Muscle layer of duodenum (tissue), 2 donors: Measurements from ENCODE around the gene CTNNBL1.
A peak's percentile ranks its signal among the peaks of the same experiment; 100 is the strongest.
"Not testable (repeated sequence)": the region's sequence is repeated elsewhere in the genome, so short reads cannot be mapped to it uniquely, and the experiment has no call there.

Source experiments
- H3K27ac ChIP-seq: one replicate; pipeline ENCODE4 v1.7.0; 2013; ENCODE audit warnings: mild to moderate bottlenecking, low read length
- H3K27me3 ChIP-seq: one replicate; pipeline ENCODE4 v1.7.0; 2013; ENCODE audit warnings: low read depth, mild to moderate bottlenecking, control low read depth, low read length
- H3K36me3 ChIP-seq, 2 donors: one replicate each; pipeline ENCODE4 v1.7.0; 2013; ENCODE audit warnings: low read length in 2 of 2, control low read depth in 1 of 2, mild to moderate bottlenecking in 1 of 2; ENCODE audit not compliant: insufficient read depth in 2 of 2, control insufficient read depth in 1 of 2
- H3K4me1 ChIP-seq, 2 donors: one replicate each; pipeline ENCODE4 v1.7.0; 2013; ENCODE audit warnings: low read length in 2 of 2, mild to moderate bottlenecking in 2 of 2, control low read depth in 1 of 2, moderate library complexity in 1 of 2; ENCODE audit not compliant: insufficient read depth in 2 of 2, control insufficient read depth in 1 of 2
- H3K4me3 ChIP-seq, 2 donors: one replicate each; pipeline ENCODE4 v1.7.0; 2013; ENCODE audit warnings: low read length in 2 of 2, low read depth in 1 of 2, mild to moderate bottlenecking in 1 of 2
- H3K9me3 ChIP-seq, 2 donors: one replicate each; pipeline ENCODE4 v1.7.0; 2013; ENCODE audit warnings: low read length in 2 of 2, control low read depth in 1 of 2, mild to moderate bottlenecking in 1 of 2; ENCODE audit not compliant: control insufficient read depth in 1 of 2
- donor health status: healthy.

CTNNBL1 gene

DNA sequence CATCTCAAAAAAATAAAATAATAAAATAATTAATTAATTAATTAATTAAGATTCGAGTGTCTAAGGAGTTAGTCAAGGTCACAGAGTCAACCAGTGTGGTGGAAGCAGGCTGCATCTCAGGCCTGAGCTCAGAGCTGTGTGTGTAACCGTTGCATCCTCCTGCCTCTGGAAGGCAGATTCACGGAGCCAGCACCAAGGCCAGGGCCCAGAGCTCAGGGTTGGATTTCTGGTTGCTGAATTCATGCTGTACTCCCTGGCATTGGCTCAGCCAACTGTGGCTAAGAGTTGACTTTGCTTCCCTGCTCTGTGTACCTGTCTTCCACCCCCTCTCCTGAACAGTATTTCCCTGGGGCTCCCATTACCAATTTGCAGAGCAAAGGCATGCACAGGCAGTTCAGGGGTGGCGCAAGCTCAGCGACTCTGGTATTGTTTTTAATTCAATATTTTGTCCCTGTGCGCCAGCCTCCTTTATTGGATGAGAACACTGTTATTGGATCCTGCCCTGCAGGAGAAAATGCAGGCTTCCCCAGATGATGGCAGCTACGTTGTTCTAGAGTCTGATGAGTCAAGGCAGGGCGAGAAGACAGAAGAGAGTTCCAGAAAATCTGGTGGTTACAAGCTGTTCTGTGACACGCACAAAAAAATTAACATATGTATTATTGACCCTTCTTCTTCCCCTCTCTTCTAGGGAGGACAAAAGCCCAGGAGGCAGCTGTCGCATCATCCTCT lies 12.3 kb upstream of the CTNNBL1 start:
- H3K4me1 ChIP-seq, result no peaks in the 10 kb centered on the region
- no peak overlapping the region for H3K4me3 ChIP-seq
- peaks cover 4% of the 10 kb centered on the region for H3K27me3 ChIP-seq
- H3K36me3 ChIP-seq, result no peaks in the 10 kb centered on the region
- H3K27ac ChIP-seq, result no peak overlapping the region
- H3K9me3 ChIP-seq, result no peaks in the 10 kb centered on the region

DNA sequence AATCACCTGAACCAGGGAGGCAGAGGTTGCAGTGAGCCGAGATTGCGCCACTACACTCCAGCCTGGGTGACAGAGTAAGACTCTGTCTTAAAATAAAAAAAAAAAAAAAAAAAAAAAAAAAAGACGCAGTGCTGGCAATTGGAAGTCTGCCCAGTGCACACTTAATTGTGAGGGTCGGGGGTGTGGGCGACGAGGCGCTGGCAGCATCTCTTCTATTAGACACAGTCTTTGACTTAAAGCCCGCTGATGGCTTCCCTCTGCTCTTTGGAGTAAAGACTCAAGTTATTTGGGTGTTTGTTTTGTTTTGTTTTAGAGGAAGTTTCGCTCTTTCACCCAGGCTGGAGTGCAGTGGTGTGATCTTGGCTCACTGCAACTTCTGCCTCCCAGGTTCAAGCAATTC lies 10.7 kb upstream of the CTNNBL1 start:
- H3K9me3 ChIP-seq, H3K4me3 ChIP-seq, H3K27me3 ChIP-seq, H3K36me3 ChIP-seq, H3K27ac ChIP-seq, H3K4me1 ChIP-seq: not testable (repeated sequence)

DNA sequence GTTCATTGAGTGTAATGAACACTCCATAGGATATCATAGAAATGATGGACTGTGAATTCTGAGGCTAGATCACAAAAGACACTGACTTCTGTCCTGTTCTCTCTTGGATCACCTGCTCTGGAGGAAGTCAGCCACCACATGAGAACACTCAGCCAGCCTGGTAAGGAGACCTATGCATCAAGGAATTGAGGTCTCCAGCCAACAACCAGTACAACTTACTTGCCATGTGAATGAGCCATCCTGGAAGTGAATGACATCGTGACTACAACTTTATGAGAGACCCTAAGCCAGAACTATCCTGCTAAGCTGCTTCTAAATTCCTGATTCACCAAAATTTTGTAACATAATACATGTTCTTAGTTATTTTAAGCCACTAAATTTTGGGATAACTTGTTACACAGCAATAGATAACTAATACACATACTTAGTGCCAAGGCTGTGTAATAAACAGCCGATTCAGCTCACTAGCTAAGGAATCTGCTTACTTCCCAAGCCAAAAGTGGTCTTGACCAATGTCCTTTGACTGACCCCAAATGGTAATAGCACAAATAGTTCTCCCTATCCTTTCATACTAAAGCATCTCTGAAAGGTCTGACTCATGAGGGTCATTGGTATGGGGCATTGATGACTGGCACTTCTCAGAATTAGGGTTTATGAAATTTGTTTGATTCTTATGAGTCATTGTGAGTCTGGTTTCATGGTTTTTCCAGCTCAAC lies 6.9 kb upstream of the CTNNBL1 start:
- Histone ChIP-seq H3K27me3 (no peaks in the 10 kb centered on the region), H3K36me3 (no peaks in the 10 kb centered on the region), H3K27ac (no peak overlapping the region), H3K9me3 (no peaks in the 10 kb centered on the region), H3K4me1 (no peaks in the 10 kb centered on the region), H3K4me3 (no peak overlapping the region)

DNA sequence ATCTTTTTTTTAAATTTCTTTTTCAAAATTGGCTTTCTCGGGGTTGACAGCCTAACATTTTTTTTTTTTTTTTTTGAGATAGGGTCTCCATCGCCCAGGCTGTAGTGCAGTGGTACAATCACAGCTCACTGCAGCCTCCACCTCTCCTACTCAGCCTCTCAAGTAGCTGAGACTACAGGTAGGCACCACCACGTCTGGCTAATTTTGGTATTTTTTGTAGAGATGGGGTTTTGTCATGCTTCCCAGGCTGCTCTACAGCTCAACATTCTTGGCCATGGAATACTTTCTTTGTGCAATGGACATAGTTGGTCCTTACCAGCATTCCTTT lies 6.4 kb upstream of the CTNNBL1 start:
- H3K4me3 ChIP-seq, result no peak overlapping the region
- H3K27ac ChIP-seq, result no peak overlapping the region
- H3K27me3 ChIP-seq, result no peaks in the 10 kb centered on the region
- H3K9me3 ChIP-seq, result no peaks in the 10 kb centered on the region
- H3K4me1 ChIP-seq, result no peaks in the 10 kb centered on the region
- no peaks in the 10 kb centered on the region for H3K36me3 ChIP-seq

DNA sequence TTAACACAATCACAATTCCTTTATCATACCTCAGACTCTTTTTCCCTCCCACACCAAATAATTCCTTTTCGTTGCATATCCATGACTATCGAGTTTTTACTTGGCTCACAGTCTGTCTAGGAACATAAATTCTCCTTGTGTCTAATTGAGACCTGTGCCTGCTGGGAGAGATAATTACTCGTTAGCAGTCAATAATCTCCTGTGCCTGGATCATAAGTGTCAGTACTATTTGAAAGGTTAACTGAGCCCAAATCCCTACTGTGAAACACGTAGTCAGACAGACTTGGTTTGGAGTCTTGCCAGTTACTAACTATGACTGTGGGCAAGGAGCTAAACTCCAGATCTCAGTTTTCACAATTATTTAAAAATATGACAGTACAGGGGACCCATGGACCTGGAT lies 5.7 kb upstream of the CTNNBL1 start:
- Histone ChIP-seq H3K27ac (no peak overlapping the region), H3K36me3 (no peaks in the 10 kb centered on the region), H3K9me3 (no peaks in the 10 kb centered on the region), H3K4me1 (no peaks in the 10 kb centered on the region), H3K4me3 (no peak overlapping the region), H3K27me3 (no peaks in the 10 kb centered on the region)

DNA sequence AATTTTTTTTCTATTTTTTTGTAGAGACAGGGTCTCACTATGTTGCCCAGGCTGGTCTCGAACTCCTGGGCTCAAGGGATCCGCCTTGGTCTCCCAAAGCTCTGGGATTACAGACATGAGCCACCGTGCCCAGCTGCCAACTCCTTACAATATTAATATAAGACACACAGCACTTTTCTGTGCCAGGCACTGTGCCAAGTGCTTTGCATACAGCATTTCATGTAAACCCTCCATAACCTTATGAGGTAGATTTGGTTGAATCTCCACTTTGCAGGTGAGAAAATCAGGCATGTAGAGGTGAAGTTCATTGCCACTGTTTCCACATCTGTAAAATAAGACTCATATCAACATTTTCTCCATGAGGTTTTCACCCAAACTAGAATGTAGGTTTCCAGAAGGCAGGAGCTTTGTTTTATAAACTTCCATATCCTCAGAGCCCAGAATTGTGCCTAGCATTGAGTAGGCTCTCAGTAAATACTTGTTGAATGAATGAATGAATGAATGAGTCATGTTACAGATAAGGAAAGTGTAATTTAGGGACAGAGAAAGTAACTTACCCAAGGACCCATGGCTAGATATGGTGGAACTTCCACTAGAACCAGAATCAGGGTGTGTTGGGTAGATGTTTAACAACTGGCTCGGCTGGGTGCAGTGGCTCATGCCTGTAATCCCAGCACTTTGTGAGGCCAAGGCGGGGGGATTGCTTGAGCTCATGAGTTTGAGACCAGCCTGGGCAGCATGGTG lies 3.0 kb upstream of the CTNNBL1 start:
- Histone ChIP-seq H3K27ac (no peak overlapping the region), H3K4me3 (no peak overlapping the region), H3K9me3 (no peaks in the 10 kb centered on the region), H3K4me1 (peaks cover 6 to 15% of the 10 kb centered on the region in 2 donors), H3K36me3 (no peaks in the 10 kb centered on the region), H3K27me3 (no peaks in the 10 kb centered on the region)

DNA sequence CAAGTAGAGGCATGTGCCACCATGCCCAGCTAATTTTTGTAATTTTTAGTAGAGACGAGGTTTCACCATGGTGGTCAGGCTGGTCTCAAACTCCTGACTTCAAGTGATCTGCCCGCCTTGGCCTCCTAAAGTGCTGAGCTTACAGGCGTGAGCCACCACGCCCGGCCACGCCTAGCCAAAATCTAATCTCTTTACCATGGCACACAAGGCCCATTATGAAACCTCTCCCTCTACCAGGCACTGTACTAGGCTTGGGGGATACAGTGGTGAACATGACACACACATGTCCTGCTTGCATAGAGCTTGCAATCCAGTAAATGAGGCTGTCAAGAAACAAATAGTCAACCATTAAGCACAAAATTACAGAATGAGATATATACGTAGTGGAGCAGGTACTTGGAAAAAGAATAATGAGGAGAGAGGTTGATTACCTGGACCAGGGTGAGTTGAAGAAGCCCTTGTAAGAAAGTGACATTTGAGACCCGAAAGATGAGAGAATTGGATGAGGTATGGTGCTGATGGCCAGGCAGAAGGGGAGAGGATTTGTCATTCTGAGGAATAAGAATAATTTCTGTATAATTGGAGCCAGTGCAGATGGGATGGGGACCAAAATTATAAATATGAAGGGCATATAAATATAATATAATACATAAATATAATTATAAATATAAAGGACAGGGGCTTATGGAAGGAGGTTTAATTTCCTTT lies 1.2 kb upstream of the CTNNBL1 start:
- Histone ChIP-seq H3K4me3 (no peak overlapping the region), H3K36me3 (no peaks in the 10 kb centered on the region), H3K9me3 (no peaks in the 10 kb centered on the region), H3K27me3 (no peaks in the 10 kb centered on the region), H3K4me1 (peaks cover 6 to 15% of the 10 kb centered on the region in 2 donors), H3K27ac (no peak overlapping the region)

DNA sequence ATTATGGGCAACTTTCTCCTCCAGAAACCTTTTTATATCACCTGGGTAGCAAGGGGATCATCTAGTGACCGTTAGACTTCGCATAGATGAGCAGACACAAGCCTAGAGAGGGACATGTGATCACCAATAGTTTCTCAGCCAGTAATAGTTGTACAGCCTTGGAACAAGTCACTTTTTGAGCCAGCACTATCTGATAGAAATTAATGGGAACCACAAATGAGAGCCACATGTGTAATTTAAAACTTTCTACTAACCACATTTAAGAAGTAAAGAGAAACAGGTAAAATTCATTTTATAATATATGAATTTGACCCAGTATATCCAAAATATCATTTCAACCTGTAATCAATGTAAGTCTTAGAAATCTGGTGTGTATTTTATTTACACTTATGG lies 592 bp upstream of the CTNNBL1 start:
- Histone ChIP-seq H3K36me3 (no peaks in the 10 kb centered on the region), H3K27ac (no peak overlapping the region)

DNA sequence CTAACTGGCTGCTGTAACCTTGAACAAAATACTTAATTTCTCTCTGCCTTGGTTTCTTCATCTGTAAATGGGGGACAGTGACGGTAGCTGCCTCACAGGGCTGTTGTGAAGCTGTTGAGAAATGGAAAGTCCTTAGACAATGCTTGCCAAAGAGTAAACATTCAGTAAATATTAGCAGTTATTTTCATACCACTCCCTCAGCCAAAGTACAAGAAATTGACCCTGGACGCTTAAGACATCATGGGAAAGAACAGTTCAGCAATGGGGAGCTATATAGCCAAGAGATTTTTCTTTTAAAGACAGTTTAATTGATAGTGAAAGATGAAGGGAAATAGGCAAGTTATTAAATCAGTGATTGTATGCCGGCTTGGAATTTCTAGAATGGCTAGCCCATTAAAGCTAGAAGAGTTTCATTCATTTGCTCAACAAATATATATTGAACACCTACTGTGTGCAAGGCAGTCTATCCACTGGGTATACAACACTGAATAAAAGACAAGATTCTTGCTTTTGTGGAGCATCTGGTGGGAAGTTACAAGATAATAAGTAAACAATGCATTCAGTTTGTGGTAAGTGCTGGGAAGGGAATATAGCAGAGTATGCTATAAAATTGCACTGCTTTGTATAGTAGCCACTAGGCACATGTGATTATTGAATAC lies 2.0 kb downstream of the CTNNBL1 start:
- H3K4me1 ChIP-seq, result peaks cover 6 to 26% of the 10 kb centered on the region in 2 donors
- no peaks in the 10 kb centered on the region for H3K9me3 ChIP-seq
- H3K27ac ChIP-seq, result no peak overlapping the region
- no peaks in the 10 kb centered on the region for H3K36me3 ChIP-seq
- H3K4me3 ChIP-seq, result peak overlapping the region in 1 of 2 donors; percentile 25
- no peaks in the 10 kb centered on the region for H3K27me3 ChIP-seq

More for the DNA sequence above, 592 bp upstream of the CTNNBL1 start:
- no peaks in the 10 kb centered on the region for H3K9me3 ChIP-seq
- H3K27me3 ChIP-seq, result no peaks in the 10 kb centered on the region
- peaks cover 6 to 15% of the 10 kb centered on the region in 2 donors for H3K4me1 ChIP-seq
- H3K4me3 ChIP-seq, result peak overlapping the region; percentile 96 to 97

DNA sequence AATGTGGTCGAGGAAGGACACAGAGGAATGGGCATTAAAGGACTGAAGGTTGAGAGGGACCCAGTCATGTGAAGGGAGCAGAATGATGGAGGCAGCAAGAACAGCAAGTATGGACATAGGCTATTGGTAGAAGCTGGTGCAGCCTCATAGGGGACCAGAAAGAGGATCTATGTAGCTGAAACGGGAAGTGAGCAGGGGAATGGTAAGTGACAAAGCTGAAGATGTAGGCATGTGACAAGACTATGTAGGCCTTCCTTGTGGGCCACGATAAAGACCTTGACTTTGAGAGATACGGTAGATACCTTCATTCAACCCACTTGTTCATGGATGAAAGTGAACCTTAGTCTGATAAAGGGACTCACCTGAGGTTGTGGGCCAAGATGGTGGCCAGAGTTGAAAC lies 3.5 kb downstream of the CTNNBL1 start:
- H3K27ac ChIP-seq, result no peak overlapping the region
- H3K4me3 ChIP-seq, result no peak overlapping the region
- H3K9me3 ChIP-seq, result no peaks in the 10 kb centered on the region
- peaks cover 6 to 26% of the 10 kb centered on the region in 2 donors for H3K4me1 ChIP-seq
- no peaks in the 10 kb centered on the region for H3K27me3 ChIP-seq
- no peaks in the 10 kb centered on the region for H3K36me3 ChIP-seq

DNA sequence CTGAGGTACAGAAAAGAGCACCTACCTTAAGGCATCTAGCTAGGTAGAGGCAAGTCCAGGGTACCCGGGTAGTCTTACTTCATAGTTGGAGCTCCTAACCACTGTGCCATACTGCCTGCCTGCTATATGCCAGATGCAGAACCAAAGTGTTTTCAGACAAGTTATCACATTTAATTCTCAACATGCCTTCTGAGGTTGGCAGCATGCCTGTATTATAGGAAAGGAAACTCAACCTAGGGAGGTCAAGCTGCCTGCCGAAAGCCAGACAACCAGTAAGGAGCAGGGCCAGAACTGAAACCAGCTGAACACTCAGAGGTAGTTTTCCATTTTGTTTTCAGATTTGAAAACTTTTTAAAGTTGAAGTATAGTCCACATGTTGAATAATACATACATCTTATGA lies 5.4 kb downstream of the CTNNBL1 start:
- no peaks in the 10 kb centered on the region for H3K27me3 ChIP-seq
- H3K4me1 ChIP-seq, result peaks cover 6 to 26% of the 10 kb centered on the region in 2 donors
- no peak overlapping the region for H3K27ac ChIP-seq
- no peak overlapping the region for H3K4me3 ChIP-seq
- H3K9me3 ChIP-seq, result no peaks in the 10 kb centered on the region
- H3K36me3 ChIP-seq, result no peaks in the 10 kb centered on the region
